Measurements from ENCODE around the gene MYL12A.

- TF ChIP-seq PATZ1 (CRISPR knock-in tag; IDR thresholded peaks at IDR 0.05; ENCODE audit: borderline replicate concordance) (no peak), BACH2 (CRISPR knock-in tag; IDR thresholded peaks at IDR 0.05; ENCODE audit: borderline replicate concordance) (no peak), ZC3H10 (CRISPR knock-in tag; IDR thresholded peaks at IDR 0.05) (no peak), ARNTL (CRISPR knock-in tag; IDR thresholded peaks at IDR 0.05; ENCODE audit: borderline replicate concordance, low read depth) (no peak), RARB (CRISPR knock-in tag; IDR thresholded peaks at IDR 0.05) (peak; percentile 54; the same call in 1 of the 2 replicates), ZNF565 (CRISPR knock-in tag; conservative IDR thresholded peaks at IDR 0.05; ENCODE audit: low read depth) (no peak)
- TF ChIP-seq, protein P1, sequence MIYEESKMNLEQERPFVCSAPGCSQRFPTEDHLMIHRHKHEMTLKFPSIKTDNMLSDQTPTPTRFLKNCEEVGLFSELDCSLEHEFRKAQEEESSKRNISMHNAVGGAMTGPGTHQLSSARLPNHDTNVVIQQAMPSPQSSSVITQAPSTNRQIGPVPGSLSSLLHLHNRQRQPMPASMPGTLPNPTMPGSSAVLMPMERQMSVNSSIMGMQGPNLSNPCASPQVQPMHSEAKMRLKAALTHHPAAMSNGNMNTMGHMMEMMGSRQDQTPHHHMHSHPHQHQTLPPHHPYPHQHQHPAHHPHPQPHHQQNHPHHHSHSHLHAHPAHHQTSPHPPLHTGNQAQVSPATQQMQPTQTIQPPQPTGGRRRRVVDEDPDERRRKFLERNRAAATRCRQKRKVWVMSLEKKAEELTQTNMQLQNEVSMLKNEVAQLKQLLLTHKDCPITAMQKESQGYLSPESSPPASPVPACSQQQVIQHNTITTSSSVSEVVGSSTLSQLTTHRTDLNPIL (CRISPR knock-in tag; IDR thresholded peaks at IDR 0.05; ENCODE audit: low read depth), result no peak
These were observed at the start of gene MYL12A for GRCh38 chr18:3247240-3248061.
